UCSD-AML1 (cell line): ENCODE results near the gene PANX2.

ENCODE experiments used
- DNase-seq: peaks from one replicate; lab custom pipeline; 2025; ENCODE audit not compliant: unreplicated experiment; lab: John Stamatoyannopoulos, UW

PANX2 gene

GRCh38 chr22:50211147-50211546, 40.6 kb downstream of the PANX2 start:
- DNase-seq: no peak

GRCh38 chr22:50213263-50213662, 42.7 kb downstream of the PANX2 start:
- DNase-seq: no peak

- no peak for DNase-seq
Observed at GRCh38 chr22:50215297-50216054, 44.9 kb downstream of the PANX2 start.

- DNase-seq: no peak
Observed at GRCh38 chr22:50216055-50216683, 45.6 kb downstream of the PANX2 start.

GRCh38 chr22:50216684-50217520, 46.4 kb downstream of the PANX2 start:
- DNase-seq: no peak

GRCh38 chr22:50217543-50218152, 47.1 kb downstream of the PANX2 start:
- no peak for DNase-seq

- no peak for DNase-seq
Observed at GRCh38 chr22:50218153-50218995, 47.8 kb downstream of the PANX2 start.

- peak; percentile 22 for DNase-seq
Observed at GRCh38 chr22:50218996-50219727, 48.6 kb downstream of the PANX2 start.

GRCh38 chr22:50219800-50220602, 49.5 kb downstream of the PANX2 start:
- no peak for DNase-seq

GRCh38 chr22:50220603-50221409, 50.3 kb downstream of the PANX2 start:
- no peak for DNase-seq

- DNase-seq: no peak
Observed at GRCh38 chr22:50221410-50222300, 51.1 kb downstream of the PANX2 start.

- no peak for DNase-seq
Observed at GRCh38 chr22:50222508-50222907, 52.0 kb downstream of the PANX2 start.

- no peak for DNase-seq
Observed at GRCh38 chr22:50224071-50224470, 53.5 kb downstream of the PANX2 start.

GRCh38 chr22:50225200-50225969, 54.9 kb downstream of the PANX2 start:
- DNase-seq: no peak

GRCh38 chr22:50226063-50226874, 55.7 kb downstream of the PANX2 start:
- DNase-seq: no peak

- no peak for DNase-seq
Observed at GRCh38 chr22:50226875-50227165, 56.3 kb downstream of the PANX2 start.
